Activated CD8-positive, alpha-beta memory T cell treated with anti-CD3 and anti-CD28 coated beads for 24 hours (primary cell): ENCODE results near the gene SDR42E1.
"Not testable (repeated sequence)": the region's sequence is repeated elsewhere in the genome, so short reads cannot be mapped to it uniquely, and the experiment has no call there.

Experiments used
- DNase-seq: peaks from one replicate; pipeline ENCODE4 v3.0.0-alpha.2; 2020

The SDR42E1 gene

GRCh38 chr16:82034981-82035612 is 23.8 kb upstream of the SDR42E1 start, which contains the start of gene HSD17B2:
Gene HSD17B2 (plus strand): TSS chr16:82035253. CDS start chr16:82035425, 172 bp downstream.
- no peak for DNase-seq

DNA sequence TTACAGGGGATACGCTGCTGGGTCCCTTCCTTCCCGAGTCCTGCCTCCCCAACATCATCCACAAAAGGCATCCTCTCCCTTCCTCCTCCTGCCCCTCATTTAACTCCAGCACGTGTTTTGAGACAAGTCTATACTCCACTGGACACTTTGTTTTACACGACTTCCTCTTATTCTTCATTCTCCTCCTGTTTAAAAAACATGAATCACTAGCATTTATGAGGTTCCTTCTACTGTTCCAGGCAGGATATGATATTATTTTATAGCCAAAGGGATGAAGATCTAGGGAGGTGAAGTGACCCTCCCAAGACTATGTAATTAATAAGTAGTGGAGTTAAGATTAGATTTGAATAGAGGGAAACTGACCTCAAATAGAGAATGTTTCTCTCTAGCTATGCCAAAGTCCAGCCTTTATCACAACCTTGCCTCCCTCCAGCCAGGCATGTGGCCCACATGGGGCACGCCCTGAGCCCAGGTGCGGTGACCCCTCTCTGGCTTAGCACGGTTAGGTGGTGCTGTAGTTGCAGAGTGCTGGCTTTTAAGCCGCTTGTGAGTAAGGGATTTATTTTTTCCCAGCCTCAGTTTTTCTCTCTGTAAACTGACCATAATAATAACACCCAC is 22.5 kb upstream of the SDR42E1 start:
- DNase-seq, result no peak

DNA sequence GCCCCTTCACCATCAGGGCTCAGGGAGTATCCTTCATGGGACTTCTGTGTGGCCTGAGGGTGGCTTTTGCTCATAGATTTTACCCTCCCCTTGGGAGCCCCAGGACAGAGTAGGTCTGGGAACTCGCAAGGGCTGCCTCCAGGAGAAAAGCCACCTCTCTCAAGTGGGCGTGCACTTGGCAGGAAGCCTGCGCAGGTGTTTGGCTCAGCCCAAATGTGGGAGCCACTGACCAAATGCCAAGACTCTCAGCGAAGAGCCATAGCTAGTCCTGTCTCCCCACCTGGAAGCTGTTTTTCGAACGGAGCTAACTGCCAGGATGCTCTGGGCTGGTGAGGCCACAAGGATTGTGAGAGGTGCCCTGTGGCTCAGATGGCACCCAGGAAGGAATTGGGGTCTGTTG is 21.7 kb upstream of the SDR42E1 start:
- no peak for DNase-seq

DNA sequence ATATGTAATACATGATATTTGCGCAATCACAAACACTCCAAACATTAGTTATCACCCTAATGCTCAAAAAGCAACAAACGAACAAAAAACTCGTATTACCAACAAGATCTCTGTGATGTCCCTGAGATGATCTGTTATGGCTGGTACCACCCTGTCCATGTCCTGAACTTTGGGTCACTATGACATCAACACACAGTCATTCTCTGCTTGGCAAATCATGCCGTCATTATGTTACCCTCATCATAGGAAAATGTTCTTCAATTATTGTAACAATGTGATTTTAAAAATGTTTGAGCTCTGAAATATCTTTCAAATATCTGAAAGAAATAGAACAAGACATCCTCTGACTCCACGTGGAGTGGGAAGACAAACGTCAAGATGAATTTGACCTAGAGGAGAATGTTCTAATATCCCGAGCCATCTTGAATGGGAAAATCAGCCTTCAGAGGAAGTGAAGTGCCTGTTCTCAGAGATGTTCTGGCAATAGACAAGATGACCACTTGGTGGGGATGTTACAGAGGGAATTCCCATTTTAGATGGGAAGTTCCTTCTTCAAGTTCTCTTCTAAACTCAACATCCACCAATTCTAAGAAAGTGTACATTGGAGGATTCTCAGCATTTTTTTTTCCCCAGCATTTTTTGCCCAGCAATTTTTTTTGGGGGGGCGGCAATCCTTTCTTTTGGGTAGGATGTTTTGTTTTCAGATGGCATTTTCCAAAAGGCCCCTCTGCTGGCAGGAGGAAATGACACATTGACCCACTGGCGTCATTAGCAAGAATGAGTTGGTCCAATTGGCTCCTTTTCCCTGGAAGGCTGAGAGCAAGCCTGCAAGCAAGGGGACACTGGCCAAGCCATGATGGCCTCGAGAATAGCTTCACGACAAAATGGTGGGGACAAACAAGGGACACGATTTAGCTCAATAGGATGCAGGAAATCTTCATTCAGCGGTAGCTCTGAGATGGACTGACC is 20.1 kb upstream of the SDR42E1 start:
- no peak for DNase-seq

GRCh38 chr16:82027629-82028064 is 16.4 kb upstream of the SDR42E1 start:
- no peak for DNase-seq

DNA sequence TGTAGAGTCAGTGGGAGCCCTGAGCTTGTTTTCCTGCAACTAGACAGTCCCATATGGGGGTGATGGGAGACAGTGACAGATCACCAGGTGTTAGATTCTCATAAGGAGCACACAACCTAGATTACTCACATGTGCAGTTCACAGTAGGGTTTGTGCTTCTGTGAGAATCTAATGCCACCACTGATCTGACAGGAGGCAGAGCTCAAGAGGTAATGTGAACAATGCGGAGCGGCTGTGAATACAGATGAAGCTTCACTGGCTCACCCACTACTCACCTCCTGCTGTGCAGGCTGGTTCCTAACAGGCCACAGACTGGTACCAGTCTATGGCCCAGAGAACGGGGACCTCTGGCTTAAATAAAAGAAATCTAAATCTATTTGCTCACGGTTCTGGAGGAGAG is 13.6 kb upstream of the SDR42E1 start:
- no peak for DNase-seq

- DNase-seq, result no peak
Observed at GRCh38 chr16:82024316-82024715, 13.0 kb upstream of the SDR42E1 start.

- no peak for DNase-seq
Observed at GRCh38 chr16:82023206-82023605, 11.9 kb upstream of the SDR42E1 start.

- no peak for DNase-seq
Observed at GRCh38 chr16:82020051-82020450, 8.8 kb upstream of the SDR42E1 start.

DNA sequence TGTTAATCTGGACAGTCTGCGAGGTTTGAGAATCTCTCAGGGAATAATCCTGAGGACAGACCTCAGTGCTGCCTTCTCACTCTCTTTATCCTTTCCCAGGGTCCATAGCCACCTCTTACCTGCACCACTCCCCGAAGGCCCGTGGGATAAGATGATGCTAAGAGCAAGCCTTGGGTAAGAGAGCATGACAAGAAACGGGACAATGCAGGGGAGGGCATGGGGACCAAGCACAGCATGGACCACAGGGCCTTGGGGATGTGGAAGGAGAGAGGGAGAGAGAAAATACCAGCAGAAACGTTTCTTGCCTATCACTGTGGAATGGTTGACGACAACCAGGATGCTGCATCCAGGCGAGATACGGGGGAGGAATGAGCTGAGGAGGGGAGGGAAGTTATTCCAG is 8.3 kb upstream of the SDR42E1 start:
- no peak for DNase-seq

- DNase-seq, result no peak
Observed at GRCh38 chr16:82017911-82018568, 6.8 kb upstream of the SDR42E1 start.

GRCh38 chr16:82016964-82017363 is 5.7 kb upstream of the SDR42E1 start:
- DNase-seq, result no peak

- no peak for DNase-seq
Observed at GRCh38 chr16:82016263-82016662, 5.0 kb upstream of the SDR42E1 start.

GRCh38 chr16:82013139-82013538 is 1.9 kb upstream of the SDR42E1 start:
- no peak for DNase-seq

- no peak for DNase-seq
Observed at GRCh38 chr16:82010649-82011048, 621 bp downstream of the SDR42E1 start.

GRCh38 chr16:82009789-82010188 is 1.5 kb downstream of the SDR42E1 start:
- DNase-seq, result not testable (repeated sequence)

- no peak for DNase-seq
Observed at GRCh38 chr16:82008957-82009592, 2.2 kb downstream of the SDR42E1 start.

DNA sequence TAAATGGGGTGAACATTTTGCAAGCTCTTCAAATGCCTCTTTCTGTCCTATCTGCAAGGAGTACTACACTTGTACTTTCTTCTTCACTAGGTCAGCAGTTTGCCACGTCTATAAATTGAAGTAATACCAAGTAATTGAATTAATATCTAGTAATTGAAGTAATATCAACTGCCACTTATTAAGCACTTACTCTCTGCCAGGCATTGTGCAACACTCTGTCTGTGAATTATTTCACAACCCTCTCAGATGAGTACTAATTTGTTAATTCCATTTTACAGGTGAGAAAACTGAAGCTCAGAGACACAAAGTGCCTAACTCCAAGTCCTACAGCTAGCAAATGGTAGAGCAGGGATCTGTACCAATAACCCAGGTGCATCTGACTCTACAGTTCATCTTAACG is 4.1 kb downstream of the SDR42E1 start:
- DNase-seq, result no peak

DNA sequence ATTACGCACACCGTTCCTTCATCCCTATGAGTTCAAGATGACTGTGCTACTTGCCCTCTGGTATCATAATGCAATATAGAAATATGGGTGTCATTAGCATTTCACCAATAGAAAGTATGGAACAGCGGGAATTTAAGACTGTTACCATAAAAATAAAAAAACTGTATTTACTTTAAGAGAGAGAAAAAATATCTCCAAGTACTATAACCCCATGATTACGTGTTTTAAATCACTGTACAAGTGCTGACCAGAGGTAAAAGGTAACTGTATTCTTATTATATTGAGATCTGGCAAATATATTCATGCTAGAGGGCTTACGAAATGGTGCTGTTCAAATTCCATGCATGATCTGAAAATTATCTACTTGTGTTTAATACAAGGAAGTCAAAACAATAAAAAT is 5.2 kb downstream of the SDR42E1 start:
- no peak for DNase-seq

- no peak for DNase-seq
Observed at GRCh38 chr16:82005027-82005830, 6.0 kb downstream of the SDR42E1 start.

DNA sequence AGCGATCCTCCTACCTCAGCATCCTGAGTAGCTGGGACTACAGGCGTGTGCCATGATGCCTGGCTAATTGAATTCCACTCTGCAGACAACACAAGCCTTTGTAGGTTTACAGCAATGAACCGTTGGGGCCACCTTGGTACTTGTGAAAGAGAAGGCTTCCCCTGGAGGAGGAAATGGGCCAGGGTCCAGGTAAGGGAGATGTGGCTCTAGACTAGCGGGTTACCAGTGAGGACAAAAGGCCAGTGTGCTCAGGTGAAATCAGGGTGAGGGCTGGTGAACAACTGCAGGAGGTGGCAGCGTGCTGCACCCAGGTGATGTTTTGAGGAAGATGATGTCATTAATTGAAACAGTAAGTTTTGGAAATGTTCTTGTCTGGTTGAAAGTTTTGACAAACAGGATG is 6.7 kb downstream of the SDR42E1 start:
- DNase-seq, result no peak

DNA sequence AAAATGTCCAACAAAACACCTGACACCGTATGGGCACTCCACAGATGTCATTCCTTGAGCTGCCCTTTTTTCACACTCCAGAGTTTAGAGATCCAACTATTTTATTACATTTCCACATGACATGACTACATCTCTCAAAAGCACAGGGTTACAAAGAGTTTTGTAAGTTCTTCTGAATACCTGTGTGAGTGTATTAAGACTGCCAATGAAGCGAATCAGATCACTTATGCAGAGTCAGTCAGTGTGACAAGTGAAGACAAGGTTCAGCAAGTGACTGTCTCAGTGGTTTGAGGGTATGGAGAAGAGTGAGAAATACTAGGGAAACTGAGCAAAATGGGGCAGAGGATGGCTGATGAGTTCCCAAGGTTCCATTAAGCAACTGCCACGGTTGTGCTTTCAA is 8.4 kb downstream of the SDR42E1 start:
- DNase-seq, result no peak
